ENCODE results near the gene LGI4.

Gene LGI4

GRCh38 chr19:35124098-35125060, 10.5 kb downstream of the LGI4 start:
- H3K4me2 ChIP-seq (ENCODE audit: low read length), result peak overlapping the region; percentile 50

GRCh38 chr19:35123573-35123972, 11.3 kb downstream of the LGI4 start:
- Histone ChIP-seq H3K18ac (ENCODE audit: low read length) (no peak overlapping the region), H3K79me2 (ENCODE audit: control insufficient read depth, insufficient read depth, low read length, poor library complexity) (no peaks in the 10 kb centered on the region), H4K8ac (ENCODE audit: low read depth, low read length) (no peak overlapping the region), H3K14ac (ENCODE audit: low read length) (no peak overlapping the region), H3K4ac (ENCODE audit: low read depth, low read length) (no peak overlapping the region), H3K4me1 (ENCODE audit: control insufficient read depth in 1 of 2, insufficient read depth in 2 of 2, low read length in 2 of 2) (no peaks in the 10 kb centered on the region), H3K9me3 (ENCODE audit: insufficient read depth, low read depth, low read length) (peaks cover 2% of the 10 kb centered on the region), H4K91ac (ENCODE audit: low read depth, low read length) (no peak overlapping the region), H3K36me3 (ENCODE audit: control insufficient read depth in 1 of 2, insufficient read depth in 2 of 2, low read length in 2 of 2) (no peaks in the 10 kb centered on the region), H2AFZ (ENCODE audit: insufficient read depth, low read length, poor library complexity) (no peak overlapping the region), H2BK5ac (ENCODE audit: low read depth, low read length, poor library complexity) (no peak overlapping the region), H3K9ac (ENCODE audit: low read length) (no peak overlapping the region), H2AK5ac (ENCODE audit: low read length) (no peak overlapping the region), H2BK12ac (ENCODE audit: low read length) (no peak overlapping the region), H3K27me3 (ENCODE audit: insufficient read depth, low read length) (no peaks in the 10 kb centered on the region), H3K4me3 (ENCODE audit: low read depth, low read length) (no peak overlapping the region), H3K23ac (ENCODE audit: low read length) (no peak overlapping the region), H3K4me2 (ENCODE audit: low read length) (no peak overlapping the region), H3K79me1 (ENCODE audit: low read length) (no peaks in the 10 kb centered on the region), H2BK120ac (ENCODE audit: insufficient read depth, low read length, poor library complexity) (no peak overlapping the region), H4K12ac (ENCODE audit: low read depth, low read length) (no peak overlapping the region), H3K27ac (ENCODE audit: low read depth, low read length) (no peak overlapping the region)
- no peak for DNase-seq
- no CpG with 5 or more reads among the region's 5 CpGs for WGBS (ENCODE audit: extremely low coverage, insufficient coverage, insufficient read length)

More at GRCh38 chr19:35124098-35125060, 10.5 kb downstream of the LGI4 start:
- Histone ChIP-seq H4K12ac (ENCODE audit: low read depth, low read length) (no peak overlapping the region), H3K23ac (ENCODE audit: low read length) (no peak overlapping the region), H2BK12ac (ENCODE audit: low read length) (no peak overlapping the region), H2AFZ (ENCODE audit: insufficient read depth, low read length, poor library complexity) (no peak overlapping the region), H2AK5ac (ENCODE audit: low read length) (no peak overlapping the region), H4K8ac (ENCODE audit: low read depth, low read length) (no peak overlapping the region), H3K4me3 (ENCODE audit: low read depth, low read length) (peak overlapping the region; percentile 34), H3K27ac (ENCODE audit: low read depth, low read length) (no peak overlapping the region), H3K27me3 (ENCODE audit: insufficient read depth, low read length) (no peaks in the 10 kb centered on the region), H4K91ac (ENCODE audit: low read depth, low read length) (no peak overlapping the region), H3K14ac (ENCODE audit: low read length) (no peak overlapping the region), H3K36me3 (ENCODE audit: control insufficient read depth in 1 of 2, insufficient read depth in 2 of 2, low read length in 2 of 2) (no peaks in the 10 kb centered on the region), H2BK120ac (ENCODE audit: insufficient read depth, low read length, poor library complexity) (no peak overlapping the region), H3K9me3 (ENCODE audit: insufficient read depth, low read depth, low read length) (peaks cover 2% of the 10 kb centered on the region), H3K4ac (ENCODE audit: low read depth, low read length) (no peak overlapping the region), H3K79me2 (ENCODE audit: control insufficient read depth, insufficient read depth, low read length, poor library complexity) (no peaks in the 10 kb centered on the region), H3K18ac (ENCODE audit: low read length) (no peak overlapping the region), H3K79me1 (ENCODE audit: low read length) (no peaks in the 10 kb centered on the region), H3K9ac (ENCODE audit: low read length) (no peak overlapping the region), H3K4me1 (ENCODE audit: control insufficient read depth in 1 of 2, insufficient read depth in 2 of 2, low read length in 2 of 2) (no peaks in the 10 kb centered on the region), H2BK5ac (ENCODE audit: low read depth, low read length, poor library complexity) (no peak overlapping the region)
- WGBS (ENCODE audit: extremely low coverage, insufficient coverage, insufficient read length), result 100% methylated on average over 1 of the region's 42 CpGs
- DNase-seq, result peak; percentile 86 to 95

GRCh38 chr19:35122687-35123551, 11.9 kb downstream of the LGI4 start:
- WGBS (ENCODE audit: extremely low coverage, insufficient coverage, insufficient read length), result no CpG with 5 or more reads among the region's 19 CpGs
- H3K4me3 ChIP-seq (ENCODE audit: low read depth, low read length), result no peak overlapping the region

GRCh38 chr19:35120898-35121297, 14.0 kb downstream of the LGI4 start:
- H3K79me2 ChIP-seq (ENCODE audit: control insufficient read depth, insufficient read depth, low read length, poor library complexity), result no peaks in the 10 kb centered on the region
- no peak overlapping the region for H2BK5ac ChIP-seq (ENCODE audit: low read depth, low read length, poor library complexity)
- no peak overlapping the region for H3K27ac ChIP-seq (ENCODE audit: low read depth, low read length)
- H3K4me1 ChIP-seq (ENCODE audit: control insufficient read depth in 1 of 2, insufficient read depth in 2 of 2, low read length in 2 of 2), result peaks cover 0 to 5% of the 10 kb centered on the region in 2 experiments
- DNase-seq, result no peak
- H3K18ac ChIP-seq (ENCODE audit: low read length), result no peak overlapping the region
- H3K27me3 ChIP-seq (ENCODE audit: insufficient read depth, low read length), result no peaks in the 10 kb centered on the region
- H2BK120ac ChIP-seq (ENCODE audit: insufficient read depth, low read length, poor library complexity), result no peak overlapping the region
- H3K23ac ChIP-seq (ENCODE audit: low read length), result no peak overlapping the region
- H4K12ac ChIP-seq (ENCODE audit: low read depth, low read length), result no peak overlapping the region
- no peaks in the 10 kb centered on the region for H3K36me3 ChIP-seq (ENCODE audit: control insufficient read depth in 1 of 2, insufficient read depth in 2 of 2, low read length in 2 of 2)
- H3K9me3 ChIP-seq (ENCODE audit: insufficient read depth, low read depth, low read length), result peaks cover 2% of the 10 kb centered on the region
- H3K4ac ChIP-seq (ENCODE audit: low read depth, low read length), result no peak overlapping the region
- H3K14ac ChIP-seq (ENCODE audit: low read length), result no peak overlapping the region
- H3K79me1 ChIP-seq (ENCODE audit: low read length), result no peaks in the 10 kb centered on the region
- no peak overlapping the region for H2AK5ac ChIP-seq (ENCODE audit: low read length)
- H4K8ac ChIP-seq (ENCODE audit: low read depth, low read length), result no peak overlapping the region
- H3K4me2 ChIP-seq (ENCODE audit: low read length), result no peak overlapping the region
- H3K9ac ChIP-seq (ENCODE audit: low read length), result no peak overlapping the region
- H2AFZ ChIP-seq (ENCODE audit: insufficient read depth, low read length, poor library complexity), result no peak overlapping the region
- WGBS (ENCODE audit: extremely low coverage, insufficient coverage, insufficient read length), result no CpG with 5 or more reads among the region's 7 CpGs
- no peak overlapping the region for H3K4me3 ChIP-seq (ENCODE audit: low read depth, low read length)
- H2BK12ac ChIP-seq (ENCODE audit: low read length), result no peak overlapping the region
- no peak overlapping the region for H4K91ac ChIP-seq (ENCODE audit: low read depth, low read length)

More at GRCh38 chr19:35122687-35123551, 11.9 kb downstream of the LGI4 start:
- no peak overlapping the region for H2BK5ac ChIP-seq (ENCODE audit: low read depth, low read length, poor library complexity)
- no peaks in the 10 kb centered on the region for H3K79me1 ChIP-seq (ENCODE audit: low read length)
- H4K91ac ChIP-seq (ENCODE audit: low read depth, low read length), result no peak overlapping the region
- H3K23ac ChIP-seq (ENCODE audit: low read length), result no peak overlapping the region
- no peak overlapping the region for H2AFZ ChIP-seq (ENCODE audit: insufficient read depth, low read length, poor library complexity)
- H3K4me1 ChIP-seq (ENCODE audit: control insufficient read depth in 1 of 2, insufficient read depth in 2 of 2, low read length in 2 of 2), result no peaks in the 10 kb centered on the region
- H3K27me3 ChIP-seq (ENCODE audit: insufficient read depth, low read length), result no peaks in the 10 kb centered on the region
- no peak overlapping the region for H3K14ac ChIP-seq (ENCODE audit: low read length)
- H3K36me3 ChIP-seq (ENCODE audit: control insufficient read depth in 1 of 2, insufficient read depth in 2 of 2, low read length in 2 of 2), result no peaks in the 10 kb centered on the region
- no peak overlapping the region for H2BK120ac ChIP-seq (ENCODE audit: insufficient read depth, low read length, poor library complexity)
- no peak for DNase-seq
- no peak overlapping the region for H3K18ac ChIP-seq (ENCODE audit: low read length)
- H3K9ac ChIP-seq (ENCODE audit: low read length), result no peak overlapping the region
- no peak overlapping the region for H3K4ac ChIP-seq (ENCODE audit: low read depth, low read length)
- H3K27ac ChIP-seq (ENCODE audit: low read depth, low read length), result no peak overlapping the region
- no peak overlapping the region for H4K12ac ChIP-seq (ENCODE audit: low read depth, low read length)
- no peak overlapping the region for H3K4me2 ChIP-seq (ENCODE audit: low read length)
- no peak overlapping the region for H2BK12ac ChIP-seq (ENCODE audit: low read length)
- H4K8ac ChIP-seq (ENCODE audit: low read depth, low read length), result no peak overlapping the region
- no peaks in the 10 kb centered on the region for H3K79me2 ChIP-seq (ENCODE audit: control insufficient read depth, insufficient read depth, low read length, poor library complexity)
- H2AK5ac ChIP-seq (ENCODE audit: low read length), result no peak overlapping the region
- peaks cover 2% of the 10 kb centered on the region for H3K9me3 ChIP-seq (ENCODE audit: insufficient read depth, low read depth, low read length)
